Astrocyte of the spinal cord (primary cell): ENCODE measurements around the gene ATG16L1.

Experiments
- DNase-seq: peaks from one replicate; pipeline ENCODE4 v3.0.0; 2011; ENCODE audit warnings: low read depth, low spot score
- H3K4me3 ChIP-seq: 2 replicates; pipeline ENCODE4 v1.5.1; 2011; ENCODE audit warnings: low read depth, mild to moderate bottlenecking, low read length, moderate library complexity
- in situ Hi-C: cut with HindIII; loops from 2 replicates; pipeline ENCODE4 v1.10.0; 2017; ENCODE audit warnings: low sequenced_read_pairs
- TF ChIP-seq, protein P1 (sequence below): IDR thresholded peaks from 2 replicates; pipeline ENCODE4 v1.5.1; 2012; ENCODE audit warnings: low read depth, mild to moderate bottlenecking, low read length, inconsistent platforms

The ATG16L1 gene

DNA sequence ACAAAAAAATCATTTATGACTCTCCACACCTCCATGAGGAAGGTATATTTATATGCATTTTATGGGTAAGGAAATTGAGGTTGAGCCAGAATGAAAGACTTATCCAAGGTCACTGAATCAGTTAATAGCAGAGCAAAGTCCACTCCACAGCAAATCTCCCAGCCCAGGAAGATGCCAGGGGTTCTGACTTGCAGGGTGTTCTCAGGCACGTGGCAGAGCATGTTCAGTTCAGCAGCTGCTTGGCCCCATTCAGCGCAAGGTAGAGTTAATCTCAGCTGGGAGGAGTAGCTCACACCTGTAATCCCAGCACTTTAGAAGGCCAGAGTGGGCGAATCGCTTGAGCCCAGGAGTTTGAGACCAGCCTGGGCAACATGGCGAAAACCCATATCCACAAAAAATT, 85.1 kb downstream of the ATG16L1 start:
- H3K4me3 ChIP-seq, result no peak overlapping the region
- in situ Hi-C loops, result no loop called here
- TF ChIP-seq, protein P1, sequence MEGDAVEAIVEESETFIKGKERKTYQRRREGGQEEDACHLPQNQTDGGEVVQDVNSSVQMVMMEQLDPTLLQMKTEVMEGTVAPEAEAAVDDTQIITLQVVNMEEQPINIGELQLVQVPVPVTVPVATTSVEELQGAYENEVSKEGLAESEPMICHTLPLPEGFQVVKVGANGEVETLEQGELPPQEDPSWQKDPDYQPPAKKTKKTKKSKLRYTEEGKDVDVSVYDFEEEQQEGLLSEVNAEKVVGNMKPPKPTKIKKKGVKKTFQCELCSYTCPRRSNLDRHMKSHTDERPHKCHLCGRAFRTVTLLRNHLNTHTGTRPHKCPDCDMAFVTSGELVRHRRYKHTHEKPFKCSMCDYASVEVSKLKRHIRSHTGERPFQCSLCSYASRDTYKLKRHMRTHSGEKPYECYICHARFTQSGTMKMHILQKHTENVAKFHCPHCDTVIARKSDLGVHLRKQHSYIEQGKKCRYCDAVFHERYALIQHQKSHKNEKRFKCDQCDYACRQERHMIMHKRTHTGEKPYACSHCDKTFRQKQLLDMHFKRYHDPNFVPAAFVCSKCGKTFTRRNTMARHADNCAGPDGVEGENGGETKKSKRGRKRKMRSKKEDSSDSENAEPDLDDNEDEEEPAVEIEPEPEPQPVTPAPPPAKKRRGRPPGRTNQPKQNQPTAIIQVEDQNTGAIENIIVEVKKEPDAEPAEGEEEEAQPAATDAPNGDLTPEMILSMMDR, result no peak
- no peak for DNase-seq

- DNase-seq, result no peak
- TF ChIP-seq, protein P1, result no peak
- in situ Hi-C loops, result no loop called here
Measured at GRCh38 chr2:233338046-233338445, 86.6 kb downstream of the ATG16L1 start.

GRCh38 chr2:233338812-233339368, 87.4 kb downstream of the ATG16L1 start:
- no peak overlapping the region for H3K4me3 ChIP-seq
- TF ChIP-seq, protein P1, result no peak
- no peak for DNase-seq
- in situ Hi-C loops, result no loop called here

More at GRCh38 chr2:233338046-233338445, 86.6 kb downstream of the ATG16L1 start:
- no peak overlapping the region for H3K4me3 ChIP-seq

GRCh38 chr2:233339427-233339826, 88.0 kb downstream of the ATG16L1 start:
- DNase-seq, result no peak
- H3K4me3 ChIP-seq, result no peak overlapping the region
- TF ChIP-seq, protein P1, result no peak
- in situ Hi-C loops, result no loop called here

DNA sequence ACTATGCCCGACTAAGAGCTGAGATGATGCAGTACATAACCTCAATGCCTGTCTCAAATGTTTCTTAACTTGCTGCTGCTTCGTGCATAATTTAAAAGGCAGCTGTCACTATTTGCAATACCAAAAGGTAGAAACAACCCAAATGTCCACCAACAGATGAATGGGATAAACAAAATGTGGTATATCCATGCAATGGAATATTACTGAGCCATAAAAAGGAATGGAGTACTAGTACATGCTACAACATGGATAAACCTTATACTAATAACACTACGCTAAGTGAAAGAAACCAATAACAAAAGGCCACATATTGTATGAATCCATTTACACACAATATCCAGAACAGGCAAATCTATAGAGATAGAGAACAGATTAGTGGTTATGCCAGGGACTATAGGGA, 89.8 kb downstream of the ATG16L1 start:
- H3K4me3 ChIP-seq, result no peak overlapping the region
- DNase-seq, result no peak
- in situ Hi-C loops, result no loop called here
- TF ChIP-seq, protein P1, result no peak

GRCh38 chr2:233342301-233342700, 90.8 kb downstream of the ATG16L1 start:
- DNase-seq, result no peak
- TF ChIP-seq, protein P1, result no peak
- in situ Hi-C loops, result no loop called here
- H3K4me3 ChIP-seq, result no peak overlapping the region
